ENCODE data around the gene NALCN.

Gene NALCN

GRCh38 chr13:101013245-101013644, 403.1 kb downstream of the NALCN start:
- Histone ChIP-seq H3K14ac (ENCODE audit: low read length in 2 of 2) (no peak overlapping the region), H3K18ac (ENCODE audit: low read depth in 1 of 2, low read length in 2 of 2) (no peak overlapping the region), H3K23ac (ENCODE audit: low read length in 2 of 2) (no peak overlapping the region), H2AFZ (ENCODE audit: low read depth, low read length) (no peak overlapping the region), H4K91ac (ENCODE audit: low read length) (no peak overlapping the region), H3K36me3 (ENCODE audit: control insufficient read depth in 1 of 2, insufficient read depth in 2 of 2, low read depth in 1 of 2, low read length in 2 of 2) (no peaks in the 10 kb centered on the region), H3K4me3 (ENCODE audit: insufficient read depth in 1 of 2, low read depth in 1 of 2, low read length in 2 of 2) (no peak overlapping the region), H2AK5ac (ENCODE audit: low read length, severe bottlenecking) (no peak overlapping the region), H4K8ac (ENCODE audit: low read length) (no peak overlapping the region), H3K4ac (ENCODE audit: low read depth in 1 of 2, low read length in 2 of 2) (no peak overlapping the region), H2BK120ac (ENCODE audit: low read depth, low read length) (no peak overlapping the region), H3K27me3 (ENCODE audit: control insufficient read depth in 1 of 2, insufficient read depth in 1 of 2, low read length in 2 of 2) (no peaks in the 10 kb centered on the region), H3K9me3 (ENCODE audit: control insufficient read depth, low read length) (no peaks in the 10 kb centered on the region), H2BK12ac (ENCODE audit: low read length in 2 of 2) (no peak overlapping the region), H3K4me2 (ENCODE audit: low read length, poor library complexity, severe bottlenecking) (no peak overlapping the region), H2BK5ac (ENCODE audit: low read depth, low read length, poor library complexity, severe bottlenecking) (no peak overlapping the region), H3K4me1 (ENCODE audit: control insufficient read depth, insufficient read depth, low read depth, low read length) (peaks cover 1% of the 10 kb centered on the region), H2BK15ac (ENCODE audit: low read depth, poor library complexity, severe bottlenecking) (no peak overlapping the region), H3K79me1 (replicated peaks; ENCODE audit: low read length, poor library complexity, severe bottlenecking) (no peaks in the 10 kb centered on the region), H3K27ac (ENCODE audit: low read length, poor library complexity, severe bottlenecking) (no peak overlapping the region), H3K9ac (ENCODE audit: low read length) (no peak overlapping the region)
- no peak for DNase-seq
- WGBS: 95% methylated on average over 5 of the region's 5 CpGs

- Histone ChIP-seq H3K18ac (ENCODE audit: low read depth in 1 of 2, low read length in 2 of 2) (no peak overlapping the region), H3K27me3 (ENCODE audit: control insufficient read depth in 1 of 2, insufficient read depth in 1 of 2, low read length in 2 of 2) (no peaks in the 10 kb centered on the region), H4K91ac (ENCODE audit: low read length) (no peak overlapping the region), H4K8ac (ENCODE audit: low read length) (no peak overlapping the region), H3K4me2 (ENCODE audit: low read length, poor library complexity, severe bottlenecking) (no peak overlapping the region), H2AK5ac (ENCODE audit: low read length, severe bottlenecking) (no peak overlapping the region), H2BK12ac (ENCODE audit: low read length in 2 of 2) (no peak overlapping the region), H2BK5ac (ENCODE audit: low read depth, low read length, poor library complexity, severe bottlenecking) (no peak overlapping the region), H3K9ac (ENCODE audit: low read length) (no peak overlapping the region), H3K9me3 (ENCODE audit: control insufficient read depth, low read length) (no peaks in the 10 kb centered on the region), H3K27ac (ENCODE audit: low read length, poor library complexity, severe bottlenecking) (no peak overlapping the region), H3K4me1 (ENCODE audit: control insufficient read depth, insufficient read depth, low read depth, low read length) (no peaks in the 10 kb centered on the region), H3K14ac (ENCODE audit: low read length in 2 of 2) (no peak overlapping the region), H2AFZ (ENCODE audit: low read depth, low read length) (no peak overlapping the region), H3K4ac (ENCODE audit: low read depth in 1 of 2, low read length in 2 of 2) (no peak overlapping the region), H3K36me3 (ENCODE audit: control insufficient read depth in 1 of 2, insufficient read depth in 2 of 2, low read depth in 1 of 2, low read length in 2 of 2) (no peaks in the 10 kb centered on the region), H3K4me3 (ENCODE audit: insufficient read depth in 1 of 2, low read depth in 1 of 2, low read length in 2 of 2) (no peak overlapping the region), H3K23ac (ENCODE audit: low read length in 2 of 2) (no peak overlapping the region), H2BK15ac (ENCODE audit: low read depth, poor library complexity, severe bottlenecking) (no peak overlapping the region), H2BK120ac (ENCODE audit: low read depth, low read length) (no peak overlapping the region), H3K79me1 (replicated peaks; ENCODE audit: low read length, poor library complexity, severe bottlenecking) (no peaks in the 10 kb centered on the region)
- 90% methylated on average over 2 of the region's 2 CpGs for WGBS
- DNase-seq: no peak
These were observed 406.2 kb downstream of the NALCN start for GRCh38 chr13:101010100-101010499.

DNA sequence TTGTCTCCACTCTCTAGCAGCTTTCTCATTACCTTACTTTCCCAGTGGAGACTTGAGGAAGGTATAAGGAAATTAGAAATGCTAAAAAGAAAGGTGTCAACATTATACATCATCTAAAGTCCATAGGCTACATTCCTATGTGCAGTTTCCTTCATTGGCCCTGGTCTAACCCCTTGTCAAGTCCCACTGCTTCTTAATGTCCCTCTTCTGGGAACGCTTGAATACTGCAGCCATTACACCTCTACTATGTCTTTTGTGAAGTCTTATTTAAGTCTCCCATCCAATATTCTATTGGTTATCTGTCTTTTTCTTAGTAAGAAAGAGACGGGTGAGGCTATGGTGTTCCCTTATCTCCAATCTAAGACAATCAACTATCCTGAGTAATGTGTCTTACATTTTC, 409.1 kb downstream of the NALCN start:
- Histone ChIP-seq H4K8ac (ENCODE audit: low read length) (no peak overlapping the region), H3K4me2 (ENCODE audit: low read length, poor library complexity, severe bottlenecking) (no peak overlapping the region), H2BK12ac (ENCODE audit: low read length in 2 of 2) (no peak overlapping the region), H3K36me3 (ENCODE audit: control insufficient read depth in 1 of 2, insufficient read depth in 2 of 2, low read depth in 1 of 2, low read length in 2 of 2) (no peaks in the 10 kb centered on the region), H2BK5ac (ENCODE audit: low read depth, low read length, poor library complexity, severe bottlenecking) (no peak overlapping the region), H3K9ac (ENCODE audit: low read length) (no peak overlapping the region), H3K4ac (ENCODE audit: low read depth in 1 of 2, low read length in 2 of 2) (no peak overlapping the region), H3K9me3 (ENCODE audit: control insufficient read depth, low read length) (no peaks in the 10 kb centered on the region), H2AK5ac (ENCODE audit: low read length, severe bottlenecking) (no peak overlapping the region), H2BK120ac (ENCODE audit: low read depth, low read length) (no peak overlapping the region), H2AFZ (ENCODE audit: low read depth, low read length) (no peak overlapping the region), H4K91ac (ENCODE audit: low read length) (no peak overlapping the region), H3K18ac (ENCODE audit: low read depth in 1 of 2, low read length in 2 of 2) (no peak overlapping the region), H3K14ac (ENCODE audit: low read length in 2 of 2) (no peak overlapping the region), H2BK15ac (ENCODE audit: low read depth, poor library complexity, severe bottlenecking) (no peak overlapping the region), H3K4me3 (ENCODE audit: insufficient read depth in 1 of 2, low read depth in 1 of 2, low read length in 2 of 2) (no peak overlapping the region), H3K4me1 (ENCODE audit: control insufficient read depth, insufficient read depth, low read depth, low read length) (no peaks in the 10 kb centered on the region), H3K23ac (ENCODE audit: low read length in 2 of 2) (no peak overlapping the region), H3K79me1 (replicated peaks; ENCODE audit: low read length, poor library complexity, severe bottlenecking) (no peaks in the 10 kb centered on the region), H3K27ac (ENCODE audit: low read length, poor library complexity, severe bottlenecking) (no peak overlapping the region), H3K27me3 (ENCODE audit: control insufficient read depth in 1 of 2, insufficient read depth in 1 of 2, low read length in 2 of 2) (no peaks in the 10 kb centered on the region)
- WGBS: 33% methylated on average over 1 of the region's 2 CpGs
- no peak for DNase-seq

Measured in mesenchymal stem cell (in vitro differentiated cells and primary cell).